ENCODE data around the gene CDK16. TPM values are rescaled to one million over a fixed set of nuclear protein-coding genes. Genes with fewer than 3 reads are reported as not detected.
A peak's percentile ranks its signal among the peaks of the same experiment; 100 is the strongest.

The CDK16 gene
- total RNA-seq, 2 experiments from 2014 or later, result 68.5 to 86.1 TPM

DNA sequence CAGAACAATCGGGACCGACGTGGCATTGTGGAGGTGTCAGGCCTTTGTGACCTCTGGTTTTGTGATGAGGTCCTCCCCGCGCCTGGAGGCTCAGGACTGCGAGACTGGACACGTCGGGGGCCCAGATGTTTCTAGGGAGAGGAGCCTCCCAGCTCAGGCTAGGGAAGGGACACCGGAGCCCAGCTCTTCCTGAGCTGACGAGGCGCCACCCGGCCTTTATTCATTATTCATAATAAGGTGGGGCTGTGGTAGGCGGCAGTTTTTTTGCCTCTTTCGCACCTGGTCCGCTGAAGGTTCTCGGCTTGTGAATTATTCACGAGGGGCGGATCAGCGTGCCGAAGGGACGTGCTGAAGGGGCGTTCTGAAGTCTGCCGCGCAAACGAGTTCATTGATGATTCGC is 27.1 kb upstream of the CDK16 start:
- Histone ChIP-seq H3K27ac (ENCODE audit: low read depth, low read length, poor library complexity, severe bottlenecking) (peak overlapping the region; percentile 99), H3K79me2 (ENCODE audit: insufficient read depth, low read depth, low read length) (peaks cover 37% of the 10 kb centered on the region), H3K36me3 (ENCODE audit: insufficient read depth, low read length) (peaks cover 33% of the 10 kb centered on the region), H3K4me1 (ENCODE audit: insufficient read depth, low read length, poor library complexity, severe bottlenecking) (peaks cover 24% of the 10 kb centered on the region), H3K4me3 (ENCODE audit: low read depth, low read length, poor library complexity, severe bottlenecking) (peak overlapping the region; percentile 94), H3K4me2 (ENCODE audit: low read length) (peak overlapping the region; percentile 96), H4K20me1 (ENCODE audit: insufficient read depth, low read length) (no peaks in the 10 kb centered on the region), H2AFZ (ENCODE audit: low read length) (peak overlapping the region; percentile 32; the same call in 1 of the 2 replicates), H3K9me3 (ENCODE audit: low read length) (no peaks in the 10 kb centered on the region), H3K9me2 (ENCODE audit: insufficient read depth, low read length) (no peaks in the 10 kb centered on the region)
- peak; percentile 89 for DNase-seq (ENCODE audit: low spot score)
- no TSS peak for BruUV-seq (replicated peaks)
- ChIA-PET POLR2A (interaction anchor here (0.6 to 1.4 kb wide), 6 partner anchors 26 to 662 kb away, joined by 3 to 8 read pairs (median 4); partner anchors contain the start of genes NDUFB11, RBM10 and USP11), CTCF (ENCODE audit: unreplicated experiment) (no interaction called here)
- TF ChIP-seq EZH2phosphoT487 (IDR thresholded peaks at IDR 0.05; ENCODE audit: borderline replicate concordance, low read depth, low read length), result no peak
- TF ChIP-seq, protein P1, sequence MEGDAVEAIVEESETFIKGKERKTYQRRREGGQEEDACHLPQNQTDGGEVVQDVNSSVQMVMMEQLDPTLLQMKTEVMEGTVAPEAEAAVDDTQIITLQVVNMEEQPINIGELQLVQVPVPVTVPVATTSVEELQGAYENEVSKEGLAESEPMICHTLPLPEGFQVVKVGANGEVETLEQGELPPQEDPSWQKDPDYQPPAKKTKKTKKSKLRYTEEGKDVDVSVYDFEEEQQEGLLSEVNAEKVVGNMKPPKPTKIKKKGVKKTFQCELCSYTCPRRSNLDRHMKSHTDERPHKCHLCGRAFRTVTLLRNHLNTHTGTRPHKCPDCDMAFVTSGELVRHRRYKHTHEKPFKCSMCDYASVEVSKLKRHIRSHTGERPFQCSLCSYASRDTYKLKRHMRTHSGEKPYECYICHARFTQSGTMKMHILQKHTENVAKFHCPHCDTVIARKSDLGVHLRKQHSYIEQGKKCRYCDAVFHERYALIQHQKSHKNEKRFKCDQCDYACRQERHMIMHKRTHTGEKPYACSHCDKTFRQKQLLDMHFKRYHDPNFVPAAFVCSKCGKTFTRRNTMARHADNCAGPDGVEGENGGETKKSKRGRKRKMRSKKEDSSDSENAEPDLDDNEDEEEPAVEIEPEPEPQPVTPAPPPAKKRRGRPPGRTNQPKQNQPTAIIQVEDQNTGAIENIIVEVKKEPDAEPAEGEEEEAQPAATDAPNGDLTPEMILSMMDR (conservative IDR thresholded peaks at IDR 0.05; ENCODE audit: low read length), result no peak
- intact Hi-C loops (cut with micrococcal nuclease; ENCODE audit: unreplicated experiment), result loop anchor here (5.0 kb wide), 1 partner anchor 331 kb away; no protein-coding TSS in a partner anchor

DNA sequence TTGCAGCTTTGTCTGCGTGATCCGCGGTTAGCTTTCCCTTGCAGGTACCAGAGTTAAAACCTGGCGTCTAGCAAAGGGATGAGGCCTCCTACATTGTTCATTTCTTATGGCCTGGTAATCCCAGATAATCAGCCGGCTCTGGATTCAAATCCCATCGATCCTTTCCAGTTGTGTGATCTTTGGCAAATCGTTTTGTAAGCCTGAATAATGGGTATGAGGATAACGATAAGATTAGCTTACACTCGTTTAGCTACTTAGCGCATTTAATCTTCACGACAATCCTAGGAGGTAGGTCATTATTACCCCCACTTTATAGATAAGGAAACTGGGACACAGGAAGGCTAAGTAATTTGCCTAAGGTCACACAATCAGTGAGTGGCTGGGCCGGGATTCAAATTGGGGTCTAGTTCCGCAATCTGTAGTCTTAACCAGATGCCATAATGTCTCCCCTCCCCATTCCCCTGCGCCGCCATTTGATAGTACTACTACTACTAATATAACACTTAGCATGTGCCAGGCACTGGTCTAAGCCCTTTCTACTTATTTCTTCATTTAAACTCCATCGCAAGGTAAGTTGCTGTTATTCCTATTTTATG is 26.6 kb upstream of the CDK16 start:
- no peaks in the 10 kb centered on the region for H3K9me2 ChIP-seq (ENCODE audit: insufficient read depth, low read length)
- peak overlapping the region; percentile 94 for H3K4me3 ChIP-seq (ENCODE audit: low read depth, low read length, poor library complexity, severe bottlenecking)
- ChIA-PET CTCF (ENCODE audit: unreplicated experiment) (no interaction called here), POLR2A (interaction anchor here (0.6 to 1.3 kb wide), 3 partner anchors 193 to 663 kb away, joined by 3 to 5 read pairs (median 3); no protein-coding TSS in a partner anchor)
- no peaks in the 10 kb centered on the region for H4K20me1 ChIP-seq (ENCODE audit: insufficient read depth, low read length)
- H3K9me3 ChIP-seq (ENCODE audit: low read length), result no peaks in the 10 kb centered on the region
- peaks cover 33% of the 10 kb centered on the region for H3K36me3 ChIP-seq (ENCODE audit: insufficient read depth, low read length)
- H3K27ac ChIP-seq (ENCODE audit: low read depth, low read length, poor library complexity, severe bottlenecking), result peak overlapping the region; percentile 99
- TF ChIP-seq, protein P1 (conservative IDR thresholded peaks at IDR 0.05; ENCODE audit: low read length), result no peak
- no peak for TF ChIP-seq EZH2phosphoT487 (IDR thresholded peaks at IDR 0.05; ENCODE audit: borderline replicate concordance, low read depth, low read length)
- intact Hi-C loops (cut with micrococcal nuclease; ENCODE audit: unreplicated experiment), result loop anchor here (5.0 kb wide), 1 partner anchor 330 kb away; no protein-coding TSS in a partner anchor
- H3K79me2 ChIP-seq (ENCODE audit: insufficient read depth, low read depth, low read length), result peaks cover 43% of the 10 kb centered on the region
- DNase-seq (ENCODE audit: low spot score), result peak; percentile 87
- peaks cover 30% of the 10 kb centered on the region for H3K4me1 ChIP-seq (ENCODE audit: insufficient read depth, low read length, poor library complexity, severe bottlenecking)
- BruUV-seq (replicated peaks), result no TSS peak
- H3K4me2 ChIP-seq (ENCODE audit: low read length), result peak overlapping the region; percentile 96
- peak overlapping the region; percentile 32; the same call in 1 of the 2 replicates for H2AFZ ChIP-seq (ENCODE audit: low read length)
